IMR-90 (cell line): ENCODE results near the gene DUSP8. TPM values are rescaled to one million over a fixed set of nuclear protein-coding genes. Genes with fewer than 3 reads are reported as not detected.

Experiments used
- ATAC-seq: fragments of 200-7000 bp; cut with Tn5 transposase; 2 replicates; pipeline ENCODE4 v1.9.1; 2020; ENCODE audit warnings: low read depth, mild to moderate bottlenecking, moderate library complexity
- BruUV-seq: library from RNA; stranded (reverse); fragments of 400-500 nt; replicated peaks from 2 replicates; lab custom pipeline; 2021; lab: Mats Ljungman, UMichigan
- CTCF ChIA-PET: fragments of 300-600 bp; formaldehyde crosslinking; extraction: SDS; loops from one replicate; lab custom pipeline; 2021; ENCODE audit warnings: antibody characterized with exemption; lab: Yijun Ruan, JAX
- POLR2A ChIA-PET: fragments of 300-600 bp; sonication (Branson Sonifier 250); formaldehyde crosslinking; loops from one replicate; lab custom pipeline; 2022; ENCODE audit warnings: antibody characterized with exemption; ENCODE audit not compliant: unreplicated experiment; lab: Charles Lee
- DNase-seq: peaks from one replicate; pipeline ENCODE4 v3.0.0; 2013
- H2AFZ ChIP-seq: replicated peaks from 2 replicates; pipeline ENCODE3; 2013; ENCODE audit warnings: low read length, mild to moderate bottlenecking; ENCODE audit not compliant: poor library complexity
- H2AK5ac ChIP-seq: 2 replicates; pipeline ENCODE4 v1.6.1; 2013; ENCODE audit warnings: low read depth, low read length, inconsistent platforms
- H2AK9ac ChIP-seq: replicated peaks from 2 replicates; pipeline ENCODE3; 2013; ENCODE audit warnings: mild to moderate bottlenecking, low read depth, low read length, moderate library complexity; ENCODE audit not compliant: poor library complexity
- H2BK120ac ChIP-seq: 2 replicates; pipeline ENCODE4 v1.6.1; 2013; ENCODE audit warnings: low read depth, low read length, inconsistent platforms
- H2BK15ac ChIP-seq: 3 replicates; pipeline ENCODE4 v1.6.1; 2013; ENCODE audit warnings: low read depth, low read length, inconsistent platforms
- H2BK20ac ChIP-seq: 2 replicates; pipeline ENCODE4 v1.6.1; 2013; ENCODE audit warnings: low read depth, mild to moderate bottlenecking, inconsistent platforms, low read length, moderate library complexity
- H2BK5ac ChIP-seq: 2 replicates; pipeline ENCODE4 v1.6.1; 2013; ENCODE audit warnings: mild to moderate bottlenecking, low read depth, low read length, inconsistent platforms; ENCODE audit not compliant: poor library complexity, severe bottlenecking
- H3K14ac ChIP-seq: replicated peaks from 2 replicates; pipeline ENCODE4 v1.6.1; 2013; ENCODE audit warnings: low read depth, low read length, inconsistent platforms
- H3K18ac ChIP-seq: 2 replicates; pipeline ENCODE4 v1.6.1; 2013; ENCODE audit warnings: low read depth, low read length, control low read depth
- H3K23ac ChIP-seq: 2 replicates; pipeline ENCODE4 v1.6.1; 2013; ENCODE audit warnings: low read depth, low read length, inconsistent platforms
- H3K27ac ChIP-seq: 2 replicates; pipeline ENCODE4 v1.5.1; 2013; ENCODE audit warnings: mild to moderate bottlenecking, control low read depth, low read length; ENCODE audit not compliant: insufficient read depth
- H3K27me3 ChIP-seq: 2 replicates; pipeline ENCODE4 v1.6.1; 2013; ENCODE audit warnings: low read length; ENCODE audit not compliant: control insufficient read depth, insufficient read depth
- H3K36me3 ChIP-seq: 2 replicates; pipeline ENCODE4 v1.6.1; 2013; ENCODE audit warnings: low read length, mixed read lengths; ENCODE audit not compliant: control insufficient read depth, insufficient read depth
- H3K4ac ChIP-seq: 2 replicates; pipeline ENCODE4 v1.6.1; 2013; ENCODE audit warnings: low read depth, low read length, inconsistent platforms
- H3K4me1 ChIP-seq: 2 replicates; pipeline ENCODE4 v1.6.1; 2013; ENCODE audit warnings: low read length, mixed read lengths; ENCODE audit not compliant: control insufficient read depth, insufficient read depth
- H3K4me2 ChIP-seq: 2 replicates; pipeline ENCODE4 v1.6.1; 2013; ENCODE audit warnings: low read depth, mild to moderate bottlenecking, control low read depth, low read length, moderate library complexity
- H3K4me3 ChIP-seq: 2 replicates; pipeline ENCODE4 v1.5.1; 2013; ENCODE audit warnings: low read depth, mild to moderate bottlenecking, control low read depth, low read length, moderate library complexity; ENCODE audit not compliant: insufficient read depth
- H3K56ac ChIP-seq: 2 replicates; pipeline ENCODE4 v1.6.1; 2013; ENCODE audit warnings: low read length, inconsistent platforms; ENCODE audit not compliant: insufficient read depth; ENCODE audit errors: extremely low read depth
- H3K79me1 ChIP-seq, 2 experiments: 2 replicates each; pipeline ENCODE4 v1.6.1; 2013; ENCODE audit warnings: low read length in 2 of 2, inconsistent platforms in 1 of 2, low read depth in 1 of 2
- H3K9ac ChIP-seq: 2 replicates; pipeline ENCODE4 v1.6.1; 2013; ENCODE audit warnings: low read depth, low read length, control low read depth
- H3K9me1 ChIP-seq: 2 replicates; pipeline ENCODE4 v1.6.1; 2013; ENCODE audit warnings: low read length, inconsistent platforms; ENCODE audit not compliant: insufficient read depth
- H3K9me3 ChIP-seq: 2 replicates; pipeline ENCODE4 v1.6.1; 2013; ENCODE audit warnings: low read length; ENCODE audit not compliant: control insufficient read depth, insufficient read depth
- H4K20me1 ChIP-seq: 2 replicates; pipeline ENCODE4 v1.6.1; 2013; ENCODE audit warnings: low read length, inconsistent platforms; ENCODE audit not compliant: insufficient read depth
- H4K5ac ChIP-seq: 2 replicates; pipeline ENCODE4 v1.6.1; 2013; ENCODE audit warnings: mild to moderate bottlenecking, low read depth, low read length, control low read depth
- H4K8ac ChIP-seq, 2 experiments: 2 replicates each; pipeline ENCODE4 v1.6.1; 2013; ENCODE audit warnings: low read depth in 2 of 2, low read length in 2 of 2, control low read depth in 1 of 2, inconsistent platforms in 1 of 2
- H4K91ac ChIP-seq: 2 replicates; pipeline ENCODE4 v1.6.1; 2013; ENCODE audit warnings: low read depth, low read length, inconsistent platforms; ENCODE audit not compliant: insufficient read depth
- CEBPB ChIP-seq: IDR thresholded peaks from 2 replicates; pipeline ENCODE4 v1.6.1; 2012; ENCODE audit warnings: low read depth, low read length, improper control_type of control experiment
- CHD1 ChIP-seq: IDR thresholded peaks from 2 replicates; pipeline ENCODE4 v1.6.1; 2012; ENCODE audit warnings: low read depth, low read length, improper control_type of control experiment
- CTCF ChIP-seq: conservative IDR thresholded peaks from 2 replicates; pipeline ENCODE4 v1.5.1; 2012; ENCODE audit warnings: mild to moderate bottlenecking, low read depth, low read length, improper control_type of control experiment
- MAFK ChIP-seq: IDR thresholded peaks from 2 replicates; pipeline ENCODE4 v1.6.1; 2012; ENCODE audit warnings: low read depth, low read length, improper control_type of control experiment
- MAZ ChIP-seq: IDR thresholded peaks from 2 replicates; pipeline ENCODE4 v1.6.1; 2012; ENCODE audit warnings: low read depth, mild to moderate bottlenecking, low read length, improper control_type of control experiment, moderate library complexity, borderline replicate concordance
- MXI1 ChIP-seq: IDR thresholded peaks from 2 replicates; pipeline ENCODE4 v1.6.1; 2012; ENCODE audit warnings: low read depth, mild to moderate bottlenecking, low read length, moderate library complexity, borderline replicate concordance
- NFE2L2 ChIP-seq: fragments of 150-350 bp; IDR thresholded peaks from 2 replicates; pipeline ENCODE4 v1.6.1; 2016; ENCODE audit warnings: low read depth, mild to moderate bottlenecking, low read length
- POLR2A ChIP-seq: IDR thresholded peaks from 2 replicates; pipeline ENCODE4 v1.6.1; 2012; ENCODE audit warnings: mild to moderate bottlenecking, low read depth, low read length
- RAD21 ChIP-seq: IDR thresholded peaks from 2 replicates; pipeline ENCODE4 v1.6.1; 2012; ENCODE audit warnings: low read length, improper control_type of control experiment
- RCOR1 ChIP-seq: IDR thresholded peaks from 2 replicates; pipeline ENCODE4 v1.6.1; 2012; ENCODE audit warnings: mild to moderate bottlenecking, low read length, improper control_type of control experiment; ENCODE audit not compliant: insufficient replicate concordance
- RFX5 ChIP-seq: IDR thresholded peaks from 2 replicates; pipeline ENCODE4 v1.8.0; 2012; ENCODE audit warnings: low read depth, mild to moderate bottlenecking, low read length, moderate library complexity
- WGBS, 2 experiments: methylation state at CpG; one replicate each; pipeline versions ENCODE4 v1.1.5 to v1.1.7; 2013; ENCODE audit warnings: missing lambda C conversion rate in 2 of 2; ENCODE audit not compliant: insufficient read length in 1 of 2; ENCODE audit errors: extremely low coverage in 2 of 2; 5-methylcytosine and 5-hydroxymethylcytosine counted together
- dilution Hi-C: fragments of 300-500 bp; cut with HindIII; formaldehyde crosslinking; loops from one replicate; pipeline ENCODE4 v1.14.3; 2018; ENCODE audit warnings: low sequenced_read_pairs; ENCODE audit not compliant: unreplicated experiment
- in situ Hi-C: fragments of 300-500 bp; cut with MboI; formaldehyde crosslinking; loops from 3 replicates; pipeline ENCODE4 v1.14.3; 2019; ENCODE audit warnings: low sequenced_read_pairs, inconsistent platforms, mixed read lengths
- intact Hi-C: fragments of 100-400 bp; cut with micrococcal nuclease; formaldehyde crosslinking; loops from 2 replicates; pipeline ENCODE4 v1.10.0; 2022
- polyA plus RNA-seq, 3 experiments: library from polyadenylated mRNA; depleted of rRNA; stranded (reverse); fragments of >200 nt; gene quantifications; 2 replicates each; pipeline ENCODE4 v1.2.3, GENCODE V29; 2012; ENCODE audit warnings: low replicate concordance in 1 of 3
- total RNA-seq: library from RNA; depleted of rRNA; stranded (reverse); fragments of >200 nt; gene quantifications from 2 replicates; pipeline ENCODE4 v1.2.3, GENCODE V29; 2012

DUSP8 gene
- total and polyA plus RNA-seq, 2 of the 4 experiments (the other 2 are of a cell fraction), result 0.72 to 4.2 TPM

GRCh38 chr11:1504581-1505290 is 67.3 kb downstream of the DUSP8 start:
- Histone ChIP-seq H3K14ac (no peak overlapping the region), H3K27me3 (no peaks in the 10 kb centered on the region), H3K9me3 (no peaks in the 10 kb centered on the region), H3K18ac (no peak overlapping the region), H2AK5ac (no peak overlapping the region), H3K9me1 (0 out of 2 replicates have a peak, but pooled peaks cover 2% of the 10 kb centered on the region), H3K4me1 (no peaks in the 10 kb centered on the region; the same call in 1 of the 2 replicates), H3K4me2 (no peak overlapping the region), H2BK15ac (no peak overlapping the region), H3K56ac (no peak overlapping the region), H2AFZ (no peak overlapping the region), H3K9ac (no peak overlapping the region), H3K79me1 (peaks cover 14 to 73% of the 10 kb centered on the region in 2 experiments), H4K5ac (no peak overlapping the region), H2BK20ac (no peak overlapping the region), H2BK120ac (no peak overlapping the region), H2BK5ac (no peak overlapping the region), H3K4me3 (no peak overlapping the region), H4K20me1 (peaks cover 88% of the 10 kb centered on the region), H2AK9ac (no peak overlapping the region), H3K27ac (no peak overlapping the region), H3K36me3 (peaks cover 4% of the 10 kb centered on the region; the same call in 1 of the 2 replicates), H4K8ac (no peak overlapping the region), H3K23ac (no peak overlapping the region), H3K4ac (no peak overlapping the region), H4K91ac (no peak overlapping the region)
- DNase-seq, result no peak
- BruUV-seq, result no TSS peak
- ATAC-seq, result no peak
- no peak for TF ChIP-seq CHD1
- no peak for TF ChIP-seq MXI1
- TF ChIP-seq RFX5, result no peak
- no peak for TF ChIP-seq MAFK
- no peak for TF ChIP-seq NFE2L2
- TF ChIP-seq CEBPB, result no peak
- TF ChIP-seq RCOR1, result no peak
- TF ChIP-seq POLR2A, result no peak
- TF ChIP-seq RAD21, result no peak
- TF ChIP-seq MAZ, result no peak
- TF ChIP-seq CTCF, result no peak
- POLR2A ChIA-PET, result no interaction called here
- CTCF ChIA-PET, result no interaction called here
- in situ Hi-C loops, result loop anchor here (25.0 kb wide), 1 partner anchor 292 kb away; the partner anchor contains the start of gene MUC5B
- intact Hi-C loops, result no loop called here
- dilution Hi-C loops, result no loop called here
- 91% methylated on average over 8 of the region's 28 CpGs; no CpG with 5 or more reads in 1 of the 2 experiments for WGBS, 2 experiments
